ENCODE results near the gene CAMSAP1.

The CAMSAP1 gene

GRCh38 chr9:135779571-135779970 is 127.8 kb downstream of the CAMSAP1 start:
- no peak overlapping the region for H3K4me3 ChIP-seq (replicated peaks; ENCODE audit: low read depth, low read length)
- no peak for TF ChIP-seq CTCF (IDR thresholded peaks at IDR 0.05; ENCODE audit: low read depth, low read length, missing control alignments)
- no peak for DNase-seq (ENCODE audit: extremely low read depth, low read depth)

GRCh38 chr9:135778421-135778820 is 128.9 kb downstream of the CAMSAP1 start:
- no peak for DNase-seq (ENCODE audit: extremely low read depth, low read depth)
- no peak for TF ChIP-seq CTCF (IDR thresholded peaks at IDR 0.05; ENCODE audit: low read depth, low read length, missing control alignments)
- no peak overlapping the region for H3K4me3 ChIP-seq (replicated peaks; ENCODE audit: low read depth, low read length)

GRCh38 chr9:135777623-135778177 is 129.6 kb downstream of the CAMSAP1 start:
- no peak for DNase-seq (ENCODE audit: extremely low read depth, low read depth)
- H3K4me3 ChIP-seq (replicated peaks; ENCODE audit: low read depth, low read length): no peak overlapping the region

GRCh38 chr9:135776893-135777622 is 130.3 kb downstream of the CAMSAP1 start:
- H3K4me3 ChIP-seq (replicated peaks; ENCODE audit: low read depth, low read length): no peak overlapping the region
- no peak for TF ChIP-seq CTCF (IDR thresholded peaks at IDR 0.05; ENCODE audit: low read depth, low read length, missing control alignments)
- DNase-seq (ENCODE audit: extremely low read depth, low read depth): no peak

More at GRCh38 chr9:135777623-135778177, 129.6 kb downstream of the CAMSAP1 start:
- no peak for TF ChIP-seq CTCF (IDR thresholded peaks at IDR 0.05; ENCODE audit: low read depth, low read length, missing control alignments)

- TF ChIP-seq CTCF (IDR thresholded peaks at IDR 0.05; ENCODE audit: low read depth, low read length, missing control alignments): no peak
- H3K4me3 ChIP-seq (replicated peaks; ENCODE audit: low read depth, low read length): no peak overlapping the region
- DNase-seq (ENCODE audit: extremely low read depth, low read depth): no peak
These were observed 131.4 kb downstream of the CAMSAP1 start for GRCh38 chr9:135775911-135776310.

- TF ChIP-seq CTCF (IDR thresholded peaks at IDR 0.05; ENCODE audit: low read depth, low read length, missing control alignments): no peak
- H3K4me3 ChIP-seq (replicated peaks; ENCODE audit: low read depth, low read length): no peak overlapping the region
- no peak for DNase-seq (ENCODE audit: extremely low read depth, low read depth)
These were observed 132.4 kb downstream of the CAMSAP1 start for GRCh38 chr9:135774794-135775525.

All from HFF-Myc (cell line).